ENCODE results near the gene TAF10. TPM values are rescaled to one million over a fixed set of nuclear protein-coding genes. Genes with fewer than 3 reads are reported as not detected.

TAF10 gene
- total and polyA plus RNA-seq, 2 of the 13 experiments (the other 11 are each of a cell fraction or from before 2014, with no cell fraction given): 71.3 to 134 TPM

DNA sequence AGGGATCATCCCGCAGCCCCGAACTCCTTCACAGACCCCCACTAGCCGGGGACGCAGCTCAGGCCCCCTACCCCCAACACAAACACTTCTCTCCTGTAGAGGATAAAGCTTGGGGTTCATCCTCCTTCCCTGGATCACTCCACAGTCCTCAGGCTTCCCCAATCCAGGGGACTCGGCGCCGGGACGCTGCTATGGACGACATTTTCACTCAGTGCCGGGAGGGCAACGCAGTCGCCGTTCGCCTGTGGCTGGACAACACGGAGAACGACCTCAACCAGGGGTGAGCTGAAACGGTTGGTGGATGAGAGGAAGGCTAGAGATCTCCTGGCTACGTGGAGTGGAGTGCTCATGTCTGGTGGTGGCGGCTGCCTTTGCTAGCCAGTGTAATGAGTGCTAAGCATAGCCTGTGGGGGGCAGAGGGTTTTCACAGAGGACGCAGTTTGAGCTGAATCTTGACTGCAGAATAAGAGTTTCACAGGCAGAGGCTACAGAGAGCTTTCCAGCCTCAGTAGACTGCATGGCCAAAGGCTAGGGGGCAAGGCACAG lies 7.9 kb downstream of the TAF10 start (continued):
- TF ChIP-seq, protein P1, sequence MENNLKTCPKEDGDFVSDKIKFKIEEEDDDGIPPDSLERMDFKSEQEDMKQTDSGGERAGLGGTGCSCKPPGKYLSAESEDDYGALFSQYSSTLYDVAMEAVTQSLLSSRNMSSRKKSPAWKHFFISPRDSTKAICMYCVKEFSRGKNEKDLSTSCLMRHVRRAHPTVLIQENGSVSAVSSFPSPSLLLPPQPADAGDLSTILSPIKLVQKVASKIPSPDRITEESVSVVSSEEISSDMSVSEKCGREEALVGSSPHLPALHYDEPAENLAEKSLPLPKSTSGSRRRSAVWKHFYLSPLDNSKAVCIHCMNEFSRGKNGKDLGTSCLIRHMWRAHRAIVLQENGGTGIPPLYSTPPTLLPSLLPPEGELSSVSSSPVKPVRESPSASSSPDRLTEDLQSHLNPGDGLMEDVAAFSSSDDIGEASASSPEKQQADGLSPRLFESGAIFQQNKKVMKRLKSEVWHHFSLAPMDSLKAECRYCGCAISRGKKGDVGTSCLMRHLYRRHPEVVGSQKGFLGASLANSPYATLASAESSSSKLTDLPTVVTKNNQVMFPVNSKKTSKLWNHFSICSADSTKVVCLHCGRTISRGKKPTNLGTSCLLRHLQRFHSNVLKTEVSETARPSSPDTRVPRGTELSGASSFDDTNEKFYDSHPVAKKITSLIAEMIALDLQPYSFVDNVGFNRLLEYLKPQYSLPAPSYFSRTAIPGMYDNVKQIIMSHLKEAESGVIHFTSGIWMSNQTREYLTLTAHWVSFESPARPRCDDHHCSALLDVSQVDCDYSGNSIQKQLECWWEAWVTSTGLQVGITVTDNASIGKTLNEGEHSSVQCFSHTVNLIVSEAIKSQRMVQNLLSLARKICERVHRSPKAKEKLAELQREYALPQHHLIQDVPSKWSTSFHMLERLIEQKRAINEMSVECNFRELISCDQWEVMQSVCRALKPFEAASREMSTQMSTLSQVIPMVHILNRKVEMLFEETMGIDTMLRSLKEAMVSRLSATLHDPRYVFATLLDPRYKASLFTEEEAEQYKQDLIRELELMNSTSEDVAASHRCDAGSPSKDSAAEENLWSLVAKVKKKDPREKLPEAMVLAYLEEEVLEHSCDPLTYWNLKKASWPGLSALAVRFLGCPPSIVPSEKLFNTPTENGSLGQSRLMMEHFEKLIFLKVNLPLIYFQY (CRISPR knock-in tag; IDR thresholded peaks at IDR 0.05; ENCODE audit: borderline replicate concordance): no peak
- TF ChIP-seq SALL1 (CRISPR knock-in tag; IDR thresholded peaks at IDR 0.05) (peak; percentile 21; the same call in 1 of the 2 replicates), ZMAT3 (CRISPR knock-in tag; conservative IDR thresholded peaks at IDR 0.05) (peak; percentile 43), SCMH1 (CRISPR knock-in tag; IDR thresholded peaks at IDR 0.05; ENCODE audit: borderline replicate concordance) (no peak), MIXL1 (CRISPR knock-in tag; IDR thresholded peaks at IDR 0.05) (0 out of 2 replicates have a peak, but pooled peaks have one; percentile 28), HNRNPLL (IDR thresholded peaks at IDR 0.05; ENCODE audit: low read depth, low read length, poor library complexity, severe bottlenecking) (peak; percentile 12), GTF2F1 (IDR thresholded peaks at IDR 0.05; ENCODE audit: low read length) (no peak), ZNF431 (CRISPR knock-in tag; IDR thresholded peaks at IDR 0.05; ENCODE audit: borderline replicate concordance, low read depth) (no peak), MAZ (IDR thresholded peaks at IDR 0.05; ENCODE audit: borderline replicate concordance, low read depth, low read length) (no peak), MAZ (CRISPR knock-in tag; IDR thresholded peaks at IDR 0.05; ENCODE audit: low read depth) (no peak), ZNF225 (CRISPR knock-in tag; IDR thresholded peaks at IDR 0.05) (no peak), KLF9 (CRISPR knock-in tag; IDR thresholded peaks at IDR 0.05; ENCODE audit: low read depth) (no peak), KLF13 (CRISPR knock-in tag; IDR thresholded peaks at IDR 0.05) (no peak), POLR2AphosphoS2 (IDR thresholded peaks at IDR 0.05; ENCODE audit: low read depth, low read length) (no peak), PHF21A (CRISPR knock-in tag; IDR thresholded peaks at IDR 0.05) (no peak)
- TF ChIP-seq, protein P2, sequence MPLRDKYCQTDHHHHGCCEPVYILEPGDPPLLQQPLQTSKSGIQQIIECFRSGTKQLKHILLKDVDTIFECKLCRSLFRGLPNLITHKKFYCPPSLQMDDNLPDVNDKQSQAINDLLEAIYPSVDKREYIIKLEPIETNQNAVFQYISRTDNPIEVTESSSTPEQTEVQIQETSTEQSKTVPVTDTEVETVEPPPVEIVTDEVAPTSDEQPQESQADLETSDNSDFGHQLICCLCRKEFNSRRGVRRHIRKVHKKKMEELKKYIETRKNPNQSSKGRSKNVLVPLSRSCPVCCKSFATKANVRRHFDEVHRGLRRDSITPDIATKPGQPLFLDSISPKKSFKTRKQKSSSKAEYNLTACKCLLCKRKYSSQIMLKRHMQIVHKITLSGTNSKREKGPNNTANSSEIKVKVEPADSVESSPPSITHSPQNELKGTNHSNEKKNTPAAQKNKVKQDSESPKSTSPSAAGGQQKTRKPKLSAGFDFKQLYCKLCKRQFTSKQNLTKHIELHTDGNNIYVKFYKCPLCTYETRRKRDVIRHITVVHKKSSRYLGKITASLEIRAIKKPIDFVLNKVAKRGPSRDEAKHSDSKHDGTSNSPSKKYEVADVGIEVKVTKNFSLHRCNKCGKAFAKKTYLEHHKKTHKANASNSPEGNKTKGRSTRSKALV (CRISPR knock-in tag; IDR thresholded peaks at IDR 0.05): no peak
- TF ChIP-seq, protein P3, sequence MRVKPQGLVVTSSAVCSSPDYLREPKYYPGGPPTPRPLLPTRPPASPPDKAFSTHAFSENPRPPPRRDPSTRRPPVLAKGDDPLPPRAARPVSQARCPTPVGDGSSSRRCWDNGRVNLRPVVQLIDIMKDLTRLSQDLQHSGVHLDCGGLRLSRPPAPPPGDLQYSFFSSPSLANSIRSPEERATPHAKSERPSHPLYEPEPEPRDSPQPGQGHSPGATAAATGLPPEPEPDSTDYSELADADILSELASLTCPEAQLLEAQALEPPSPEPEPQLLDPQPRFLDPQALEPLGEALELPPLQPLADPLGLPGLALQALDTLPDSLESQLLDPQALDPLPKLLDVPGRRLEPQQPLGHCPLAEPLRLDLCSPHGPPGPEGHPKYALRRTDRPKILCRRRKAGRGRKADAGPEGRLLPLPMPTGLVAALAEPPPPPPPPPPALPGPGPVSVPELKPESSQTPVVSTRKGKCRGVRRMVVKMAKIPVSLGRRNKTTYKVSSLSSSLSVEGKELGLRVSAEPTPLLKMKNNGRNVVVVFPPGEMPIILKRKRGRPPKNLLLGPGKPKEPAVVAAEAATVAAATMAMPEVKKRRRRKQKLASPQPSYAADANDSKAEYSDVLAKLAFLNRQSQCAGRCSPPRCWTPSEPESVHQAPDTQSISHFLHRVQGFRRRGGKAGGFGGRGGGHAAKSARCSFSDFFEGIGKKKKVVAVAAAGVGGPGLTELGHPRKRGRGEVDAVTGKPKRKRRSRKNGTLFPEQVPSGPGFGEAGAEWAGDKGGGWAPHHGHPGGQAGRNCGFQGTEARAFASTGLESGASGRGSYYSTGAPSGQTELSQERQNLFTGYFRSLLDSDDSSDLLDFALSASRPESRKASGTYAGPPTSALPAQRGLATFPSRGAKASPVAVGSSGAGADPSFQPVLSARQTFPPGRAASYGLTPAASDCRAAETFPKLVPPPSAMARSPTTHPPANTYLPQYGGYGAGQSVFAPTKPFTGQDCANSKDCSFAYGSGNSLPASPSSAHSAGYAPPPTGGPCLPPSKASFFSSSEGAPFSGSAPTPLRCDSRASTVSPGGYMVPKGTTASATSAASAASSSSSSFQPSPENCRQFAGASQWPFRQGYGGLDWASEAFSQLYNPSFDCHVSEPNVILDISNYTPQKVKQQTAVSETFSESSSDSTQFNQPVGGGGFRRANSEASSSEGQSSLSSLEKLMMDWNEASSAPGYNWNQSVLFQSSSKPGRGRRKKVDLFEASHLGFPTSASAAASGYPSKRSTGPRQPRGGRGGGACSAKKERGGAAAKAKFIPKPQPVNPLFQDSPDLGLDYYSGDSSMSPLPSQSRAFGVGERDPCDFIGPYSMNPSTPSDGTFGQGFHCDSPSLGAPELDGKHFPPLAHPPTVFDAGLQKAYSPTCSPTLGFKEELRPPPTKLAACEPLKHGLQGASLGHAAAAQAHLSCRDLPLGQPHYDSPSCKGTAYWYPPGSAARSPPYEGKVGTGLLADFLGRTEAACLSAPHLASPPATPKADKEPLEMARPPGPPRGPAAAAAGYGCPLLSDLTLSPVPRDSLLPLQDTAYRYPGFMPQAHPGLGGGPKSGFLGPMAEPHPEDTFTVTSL (CRISPR knock-in tag; IDR thresholded peaks at IDR 0.05; ENCODE audit: borderline replicate concordance): no peak
- TF ChIP-seq, protein P4, sequence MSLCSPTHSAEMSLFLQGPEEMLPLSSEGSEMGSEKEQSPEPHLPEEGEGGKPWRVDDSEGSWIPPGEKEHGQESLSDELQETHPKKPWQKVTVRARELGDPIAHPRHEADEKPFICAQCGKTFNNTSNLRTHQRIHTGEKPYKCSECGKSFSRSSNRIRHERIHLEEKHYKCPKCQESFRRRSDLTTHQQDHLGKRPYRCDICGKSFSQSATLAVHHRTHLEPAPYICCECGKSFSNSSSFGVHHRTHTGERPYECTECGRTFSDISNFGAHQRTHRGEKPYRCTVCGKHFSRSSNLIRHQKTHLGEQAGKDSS (CRISPR knock-in tag; IDR thresholded peaks at IDR 0.05; ENCODE audit: borderline replicate concordance, low read depth): no peak

Data from HepG2 (cell line).